Astrocyte (in vitro differentiated cells and primary cell): ENCODE measurements around the gene MAP7. TPM values are rescaled to one million over a fixed set of nuclear protein-coding genes. Genes with fewer than 3 reads are reported as not detected.
"Not testable (repeated sequence)": the region's sequence is repeated elsewhere in the genome, so short reads cannot be mapped to it uniquely, and the experiment has no call there.

Experiments used
- DNase-seq: peaks from one replicate; pipeline ENCODE4 v3.0.0-alpha.2; 2010; ENCODE audit warnings: low read depth
- FAIRE-seq: peaks from 2 replicates; lab custom pipeline; 2011; peaks lifted over from hg19 to GRCh38; lab: Jason Lieb, UNC
- H2AFZ ChIP-seq: 2 replicates; pipeline ENCODE4 v1.6.0; 2012; ENCODE audit warnings: low read depth, low read length, inconsistent platforms
- H3K27ac ChIP-seq: 2 replicates; pipeline ENCODE4 v1.5.1; 2011; ENCODE audit warnings: low read depth, low read length, inconsistent platforms
- H3K27me3 ChIP-seq: 2 replicates; pipeline ENCODE4 v1.6.0; 2011; ENCODE audit warnings: low read length, inconsistent platforms; ENCODE audit not compliant: insufficient read depth
- H3K36me3 ChIP-seq: 2 replicates; pipeline ENCODE4 v1.5.1; 2011; ENCODE audit warnings: low read length, inconsistent platforms; ENCODE audit not compliant: insufficient read depth
- H3K4me1 ChIP-seq: 2 replicates; pipeline ENCODE4 v1.5.1; 2011; ENCODE audit warnings: low read length, inconsistent platforms; ENCODE audit not compliant: insufficient read depth
- H3K4me2 ChIP-seq: 2 replicates; pipeline ENCODE4 v1.6.0; 2012; ENCODE audit warnings: low read length, inconsistent platforms
- H3K4me3 ChIP-seq: 2 replicates; pipeline ENCODE4 v1.5.1; 2011; ENCODE audit warnings: low read depth, mild to moderate bottlenecking, low read length, inconsistent platforms; ENCODE audit not compliant: insufficient read depth
- H3K79me2 ChIP-seq: 2 replicates; pipeline ENCODE4 v1.6.0; 2012; ENCODE audit warnings: mild to moderate bottlenecking, low read length, inconsistent platforms; ENCODE audit not compliant: insufficient read depth
- H3K9ac ChIP-seq: 2 replicates; pipeline ENCODE4 v1.6.0; 2012; ENCODE audit warnings: mild to moderate bottlenecking, low read length, inconsistent platforms
- H3K9me3 ChIP-seq: 2 replicates; pipeline ENCODE4 v1.5.1; 2012; ENCODE audit warnings: low read depth, mild to moderate bottlenecking, low read length, inconsistent platforms; ENCODE audit not compliant: insufficient read depth
- H4K20me1 ChIP-seq: 2 replicates; pipeline ENCODE4 v1.6.0; 2012; ENCODE audit warnings: low read length, inconsistent platforms; ENCODE audit not compliant: insufficient read depth
- H3K27ac Mint-ChIP-seq: one replicate; pipeline ENCODE4 v1.8.0; 2021; ENCODE audit warnings: mild to moderate bottlenecking, mixed read lengths; ENCODE audit not compliant: unreplicated experiment
- H3K27me3 Mint-ChIP-seq: one replicate; pipeline ENCODE4 v1.8.0; 2021; ENCODE audit warnings: low read depth, mixed read lengths; ENCODE audit not compliant: unreplicated experiment
- H3K36me3 Mint-ChIP-seq: one replicate; pipeline ENCODE4 v1.8.0; 2021; ENCODE audit warnings: low read depth, mixed read lengths; ENCODE audit not compliant: unreplicated experiment
- H3K4me1 Mint-ChIP-seq: one replicate; pipeline ENCODE4 v1.8.0; 2021; ENCODE audit warnings: low read depth, mixed read lengths; ENCODE audit not compliant: unreplicated experiment
- H3K4me3 Mint-ChIP-seq: one replicate; pipeline ENCODE4 v1.8.0; 2021; ENCODE audit warnings: mild to moderate bottlenecking, moderate library complexity, mixed read lengths; ENCODE audit not compliant: unreplicated experiment
- H3K9me3 Mint-ChIP-seq: one replicate; pipeline ENCODE4 v1.8.0; 2021; ENCODE audit warnings: mild to moderate bottlenecking, mixed read lengths; ENCODE audit not compliant: unreplicated experiment
- CTCF ChIP-seq: IDR thresholded peaks from 2 replicates; pipeline ENCODE4 v1.5.1; 2011; ENCODE audit warnings: low read depth, mild to moderate bottlenecking, inconsistent platforms, low read length, moderate library complexity; ENCODE audit not compliant: insufficient read depth
- EZH2 ChIP-seq: IDR thresholded peaks from 2 replicates; pipeline ENCODE4 v1.6.1; 2012; ENCODE audit warnings: mild to moderate bottlenecking, low read length, inconsistent platforms; ENCODE audit not compliant: insufficient read depth
- total RNA-seq: library from RNA; stranded (reverse); gene quantifications from 2 replicates; pipeline ENCODE4 v1.2.1, GENCODE V29; 2021

Gene MAP7
- total RNA-seq, 1 donor from 2014 or later = 3.3 TPM

GRCh38 chr6:136403110-136403980, 146.9 kb downstream of the MAP7 start:
- H3K9me3 Mint-ChIP-seq = no peaks in the 10 kb centered on the region
- H3K27ac ChIP-seq = peak overlapping the region; percentile 89
- H2AFZ ChIP-seq = peak overlapping the region; percentile 62
- no peaks in the 10 kb centered on the region for H3K36me3 ChIP-seq
- peak overlapping the region; percentile 75 for H3K27ac Mint-ChIP-seq
- H3K36me3 Mint-ChIP-seq = no peaks in the 10 kb centered on the region
- H3K4me3 ChIP-seq = peak overlapping the region; percentile 30
- H3K4me1 Mint-ChIP-seq = peaks cover 21% of the 10 kb centered on the region
- peaks cover 18% of the 10 kb centered on the region for H3K4me1 ChIP-seq
- no peaks in the 10 kb centered on the region for H3K79me2 ChIP-seq
- no peaks in the 10 kb centered on the region for H3K27me3 ChIP-seq
- peak overlapping the region; percentile 67 for H3K9ac ChIP-seq
- DNase-seq = peak; percentile 96
- H3K4me2 ChIP-seq = peak overlapping the region; percentile 77
- no peaks in the 10 kb centered on the region for H4K20me1 ChIP-seq
- TF ChIP-seq CTCF (no peak), EZH2 (no peak)
- H3K9me3 ChIP-seq = no peaks in the 10 kb centered on the region
- peak; percentile 88 for FAIRE-seq
- no peaks in the 10 kb centered on the region for H3K27me3 Mint-ChIP-seq
- H3K4me3 Mint-ChIP-seq = no peak overlapping the region

GRCh38 chr6:136401749-136402148, 148.5 kb downstream of the MAP7 start:
- Histone ChIP-seq H3K4me1 (peaks cover 18% of the 10 kb centered on the region), H3K4me2 (no peak overlapping the region), H3K9me3 (no peaks in the 10 kb centered on the region), H3K4me3 (no peak overlapping the region), H3K9ac (no peak overlapping the region), H4K20me1 (no peaks in the 10 kb centered on the region), H3K79me2 (no peaks in the 10 kb centered on the region), H3K27ac (peak overlapping the region; percentile 5), H3K36me3 (no peaks in the 10 kb centered on the region), H2AFZ (no peak overlapping the region), H3K27me3 (no peaks in the 10 kb centered on the region)
- no peaks in the 10 kb centered on the region for H3K27me3 Mint-ChIP-seq
- no peaks in the 10 kb centered on the region for H3K36me3 Mint-ChIP-seq
- TF ChIP-seq CTCF = no peak
- no peak for TF ChIP-seq EZH2
- H3K4me3 Mint-ChIP-seq = no peak overlapping the region
- peak; percentile 77 for DNase-seq
- H3K27ac Mint-ChIP-seq = peak overlapping the region; percentile 87
- H3K9me3 Mint-ChIP-seq = no peaks in the 10 kb centered on the region
- FAIRE-seq = peak; percentile 71
- H3K4me1 Mint-ChIP-seq = peaks cover 21% of the 10 kb centered on the region

GRCh38 chr6:136401236-136401635, 149.0 kb downstream of the MAP7 start:
- H3K36me3 Mint-ChIP-seq, H3K9me3 ChIP-seq, H3K4me3 Mint-ChIP-seq, H3K27me3 Mint-ChIP-seq, H2AFZ ChIP-seq, H3K9ac ChIP-seq, H3K27me3 ChIP-seq, H3K79me2 ChIP-seq, H3K4me2 ChIP-seq, H3K27ac Mint-ChIP-seq, H3K27ac ChIP-seq, FAIRE-seq, H4K20me1 ChIP-seq, H3K36me3 ChIP-seq, H3K9me3 Mint-ChIP-seq, DNase-seq, H3K4me3 ChIP-seq: not testable (repeated sequence)
- peaks cover 18% of the 10 kb centered on the region for H3K4me1 ChIP-seq
- H3K4me1 Mint-ChIP-seq = peaks cover 21% of the 10 kb centered on the region
